AG09319 (cell line): ENCODE data around the gene COLEC11.

Experiments
- DNase-seq: peaks from one replicate; pipeline ENCODE4 v3.0.0-alpha.2; 2010; ENCODE audit warnings: low read depth; ENCODE audit errors: extremely low read depth
- CTCF ChIP-seq: IDR thresholded peaks from 2 replicates; pipeline ENCODE4 v1.5.1; 2011; ENCODE audit warnings: low read depth, mild to moderate bottlenecking, inconsistent platforms, low read length, moderate library complexity

Gene COLEC11

GRCh38 chr2:3586220-3586619 is 8.7 kb upstream of the COLEC11 start:
- TF ChIP-seq CTCF = no peak
- DNase-seq = no peak

- no peak for DNase-seq
- no peak for TF ChIP-seq CTCF
These were observed 7.9 kb upstream of the COLEC11 start for GRCh38 chr2:3587021-3587420.

GRCh38 chr2:3587432-3587831 is 7.5 kb upstream of the COLEC11 start:
- no peak for TF ChIP-seq CTCF
- no peak for DNase-seq

GRCh38 chr2:3588084-3588483 is 6.8 kb upstream of the COLEC11 start:
- no peak for TF ChIP-seq CTCF
- DNase-seq = no peak

- TF ChIP-seq CTCF = no peak
These were observed 5.8 kb upstream of the COLEC11 start for GRCh38 chr2:3589086-3589485.

GRCh38 chr2:3595404-3595803 is 492 bp downstream of the COLEC11 start:
- no peak for TF ChIP-seq CTCF
- DNase-seq = no peak

More at GRCh38 chr2:3589086-3589485, 5.8 kb upstream of the COLEC11 start:
- no peak for DNase-seq

- no peak for DNase-seq
- no peak for TF ChIP-seq CTCF
These were observed 1.1 kb downstream of the COLEC11 start for GRCh38 chr2:3595985-3596384.
